ENCODE results near the gene ATP13A1.

DNA sequence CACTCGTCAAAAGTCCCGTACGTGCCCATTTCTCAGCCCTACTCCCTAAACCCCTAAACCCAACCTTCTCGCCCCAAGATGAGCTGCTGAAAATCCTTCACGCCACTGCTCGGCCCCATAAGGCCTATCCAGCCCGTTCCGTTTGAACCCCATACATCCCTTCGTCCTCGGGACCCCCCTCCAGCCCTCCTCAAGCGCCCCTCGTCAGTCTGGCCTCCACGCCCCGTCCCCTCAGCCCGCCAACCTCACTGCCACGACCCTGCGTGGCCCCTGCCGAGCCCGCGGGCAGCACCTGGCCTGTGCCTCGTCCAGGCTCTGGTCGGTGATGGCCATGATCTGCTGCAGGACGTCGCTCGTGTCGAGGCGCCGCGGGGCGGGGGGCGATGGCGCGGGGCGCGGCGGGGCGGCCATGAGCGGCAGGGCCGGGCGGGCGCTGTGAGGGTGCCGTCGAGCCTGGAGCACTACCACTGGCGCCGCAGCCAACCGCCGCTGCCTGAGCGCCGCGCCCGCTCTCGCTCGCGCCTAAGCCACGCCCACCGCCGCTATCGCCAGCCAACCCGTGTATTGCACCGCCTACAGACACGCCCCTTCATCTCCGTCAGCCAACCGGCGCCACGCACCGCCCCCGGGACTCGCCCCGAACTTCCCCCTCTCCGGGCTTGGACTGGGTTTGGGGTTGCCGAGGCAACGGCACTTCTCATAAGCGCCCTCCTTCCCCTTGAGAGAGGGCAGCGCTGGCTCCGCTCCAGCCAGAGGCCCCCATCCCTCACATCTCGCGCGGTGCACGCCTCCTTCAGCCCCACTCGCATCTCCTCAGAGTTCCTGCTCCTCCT is 45.0 kb downstream of the ATP13A1 start, which contains the start of gene PBX4:
- TF ChIP-seq EZH2 (IDR thresholded peaks at IDR 0.05; ENCODE audit: low read depth): no peak
- TF ChIP-seq, protein P1, sequence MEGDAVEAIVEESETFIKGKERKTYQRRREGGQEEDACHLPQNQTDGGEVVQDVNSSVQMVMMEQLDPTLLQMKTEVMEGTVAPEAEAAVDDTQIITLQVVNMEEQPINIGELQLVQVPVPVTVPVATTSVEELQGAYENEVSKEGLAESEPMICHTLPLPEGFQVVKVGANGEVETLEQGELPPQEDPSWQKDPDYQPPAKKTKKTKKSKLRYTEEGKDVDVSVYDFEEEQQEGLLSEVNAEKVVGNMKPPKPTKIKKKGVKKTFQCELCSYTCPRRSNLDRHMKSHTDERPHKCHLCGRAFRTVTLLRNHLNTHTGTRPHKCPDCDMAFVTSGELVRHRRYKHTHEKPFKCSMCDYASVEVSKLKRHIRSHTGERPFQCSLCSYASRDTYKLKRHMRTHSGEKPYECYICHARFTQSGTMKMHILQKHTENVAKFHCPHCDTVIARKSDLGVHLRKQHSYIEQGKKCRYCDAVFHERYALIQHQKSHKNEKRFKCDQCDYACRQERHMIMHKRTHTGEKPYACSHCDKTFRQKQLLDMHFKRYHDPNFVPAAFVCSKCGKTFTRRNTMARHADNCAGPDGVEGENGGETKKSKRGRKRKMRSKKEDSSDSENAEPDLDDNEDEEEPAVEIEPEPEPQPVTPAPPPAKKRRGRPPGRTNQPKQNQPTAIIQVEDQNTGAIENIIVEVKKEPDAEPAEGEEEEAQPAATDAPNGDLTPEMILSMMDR (conservative IDR thresholded peaks at IDR 0.05): no peak
